Stomach smooth muscle (tissue), 2 donors: ENCODE measurements around the gene RBL2.
"Not testable (repeated sequence)": the region's sequence is repeated elsewhere in the genome, so short reads cannot be mapped to it uniquely, and the experiment has no call there.

Source experiments
- H3K27ac ChIP-seq: one replicate; pipeline ENCODE4 v1.7.0; 2013; ENCODE audit warnings: mild to moderate bottlenecking, low read length, inconsistent platforms
- H3K27me3 ChIP-seq, 2 donors: one replicate each; pipeline ENCODE4 v1.7.0; 2013; ENCODE audit warnings: low read length in 2 of 2; ENCODE audit not compliant: insufficient read depth in 2 of 2, control insufficient read depth in 1 of 2
- H3K36me3 ChIP-seq, 2 donors: one replicate each; pipeline ENCODE4 v1.7.0; 2013; ENCODE audit warnings: low read length in 2 of 2; ENCODE audit not compliant: control insufficient read depth in 2 of 2, insufficient read depth in 2 of 2
- H3K4me1 ChIP-seq: one replicate; pipeline ENCODE4 v1.7.0; 2013; ENCODE audit warnings: low read length; ENCODE audit not compliant: control insufficient read depth, insufficient read depth
- H3K4me3 ChIP-seq, 2 donors: one replicate each; pipeline ENCODE4 v1.7.0; 2013; ENCODE audit warnings: low read length in 2 of 2
- H3K9ac ChIP-seq, 2 donors: one replicate each; pipeline ENCODE4 v1.7.0; 2013; ENCODE audit warnings: low read length in 2 of 2, mild to moderate bottlenecking in 1 of 2
- H3K9me3 ChIP-seq, 2 donors: one replicate each; pipeline ENCODE4 v1.7.0; 2013; ENCODE audit warnings: low read length in 2 of 2; ENCODE audit not compliant: control insufficient read depth in 2 of 2
- donor health status: healthy.
- donor health status: Pancreatic carcinoma.

The RBL2 gene

DNA sequence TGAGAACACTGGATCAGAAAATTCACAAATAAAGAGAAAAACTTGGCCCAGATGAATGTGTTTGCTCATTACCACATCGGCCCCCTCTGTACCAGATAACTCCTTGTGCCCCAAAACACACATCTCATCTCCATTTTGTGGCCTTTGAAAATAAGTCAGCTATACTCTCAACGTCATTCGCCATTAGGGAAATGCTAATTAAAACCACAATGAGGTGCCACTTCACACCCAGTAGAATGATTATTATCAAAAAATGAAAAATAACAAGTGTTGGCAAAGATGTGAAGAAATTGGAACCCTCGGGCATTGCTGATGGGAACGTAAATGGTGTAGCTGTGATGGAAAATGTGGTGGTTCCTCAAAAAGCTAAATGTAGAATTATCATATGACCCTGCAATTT, 103.4 kb downstream of the RBL2 start:
- H3K4me3 ChIP-seq: no peak overlapping the region
- no peak overlapping the region for H3K9ac ChIP-seq
- H3K27ac ChIP-seq: no peak overlapping the region
- H3K36me3 ChIP-seq: no peaks in the 10 kb centered on the region
- no peaks in the 10 kb centered on the region for H3K9me3 ChIP-seq
- H3K4me1 ChIP-seq: no peaks in the 10 kb centered on the region
- peaks cover 5 to 6% of the 10 kb centered on the region in 2 donors for H3K27me3 ChIP-seq

DNA sequence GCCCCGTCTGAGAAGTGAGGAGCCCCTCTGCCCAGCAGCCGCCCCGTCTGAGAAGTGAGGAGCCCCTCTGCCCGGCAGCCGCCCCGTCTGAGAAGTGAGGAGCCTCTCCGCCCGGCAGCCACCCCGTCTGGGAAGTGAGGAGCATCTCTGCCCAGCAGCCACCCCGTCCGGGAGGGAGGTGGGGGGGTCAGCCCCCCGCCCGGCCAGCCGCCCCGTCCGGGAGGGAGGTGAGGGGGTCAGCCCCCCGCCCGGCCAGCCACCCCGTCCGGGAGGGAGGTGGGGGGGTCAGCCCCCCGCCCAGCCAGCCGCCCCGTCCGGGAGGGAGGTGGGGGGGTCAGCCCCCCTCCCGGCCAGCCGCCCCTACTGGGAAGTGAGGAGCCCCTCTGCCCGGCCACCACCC, 105.1 kb downstream of the RBL2 start:
- not testable (repeated sequence) for H3K4me1 ChIP-seq, H3K9ac ChIP-seq, H3K4me3 ChIP-seq, H3K36me3 ChIP-seq, H3K27ac ChIP-seq, H3K9me3 ChIP-seq, H3K27me3 ChIP-seq

DNA sequence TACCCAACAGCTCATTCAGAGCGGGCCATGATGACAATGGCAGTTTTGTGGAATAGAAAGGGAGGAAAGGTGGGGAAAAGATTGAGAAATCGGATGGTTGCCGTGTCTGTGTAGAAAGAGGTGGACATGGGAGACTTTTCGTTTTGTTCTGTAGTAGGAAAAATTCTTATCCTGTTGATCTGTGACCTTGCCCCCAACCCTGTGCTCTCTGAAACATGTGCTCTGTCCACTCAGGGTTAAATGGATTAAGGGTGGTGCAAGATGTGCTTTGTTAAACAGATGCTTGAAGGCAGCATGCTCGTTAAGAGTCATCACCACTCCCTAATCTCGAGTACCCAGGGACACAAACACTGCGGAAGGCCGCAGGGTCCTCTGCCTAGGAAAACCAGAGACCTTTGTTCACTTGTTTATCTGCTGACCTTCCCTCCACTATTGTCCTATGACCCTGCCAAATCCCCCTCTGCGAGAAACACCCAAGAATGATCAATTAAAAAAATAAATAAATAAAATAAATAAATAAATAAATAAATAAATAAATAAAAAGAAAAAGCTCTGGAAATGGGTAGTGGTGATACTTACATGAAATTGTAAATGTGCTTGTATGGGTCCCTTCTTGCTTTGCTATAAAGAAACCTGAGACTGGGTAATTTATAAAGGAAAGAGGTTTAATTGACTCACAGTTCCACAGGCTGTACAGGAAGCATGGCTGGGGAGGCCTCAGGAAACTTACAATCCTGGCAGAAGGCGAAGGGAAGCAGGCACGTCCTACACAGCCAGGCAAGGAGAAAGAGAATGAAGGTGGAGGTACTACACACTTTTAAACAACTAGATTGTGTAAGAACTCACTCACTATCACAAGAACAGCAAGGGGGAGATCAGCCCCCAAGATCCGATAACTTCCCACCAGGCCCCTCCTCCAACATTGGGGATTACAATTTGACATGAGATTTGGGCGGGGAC, 105.8 kb downstream of the RBL2 start:
- not testable (repeated sequence) for H3K9me3 ChIP-seq, H3K36me3 ChIP-seq, H3K27me3 ChIP-seq, H3K4me1 ChIP-seq, H3K27ac ChIP-seq, H3K9ac ChIP-seq, H3K4me3 ChIP-seq
